ACHN (cell line): ENCODE measurements around the gene SNX3.

Experiments
- DNase-seq: peaks from one replicate; pipeline ENCODE4 v3.0.0-alpha.2; 2015
- in situ Hi-C: cut with HindIII; loops from 2 replicates; pipeline ENCODE4 v1.10.0; 2017; ENCODE audit warnings: low sequenced_read_pairs, low pct_ligation_motif_present, low pct_unique_long_range_greater_than_20kb

Gene SNX3

DNA sequence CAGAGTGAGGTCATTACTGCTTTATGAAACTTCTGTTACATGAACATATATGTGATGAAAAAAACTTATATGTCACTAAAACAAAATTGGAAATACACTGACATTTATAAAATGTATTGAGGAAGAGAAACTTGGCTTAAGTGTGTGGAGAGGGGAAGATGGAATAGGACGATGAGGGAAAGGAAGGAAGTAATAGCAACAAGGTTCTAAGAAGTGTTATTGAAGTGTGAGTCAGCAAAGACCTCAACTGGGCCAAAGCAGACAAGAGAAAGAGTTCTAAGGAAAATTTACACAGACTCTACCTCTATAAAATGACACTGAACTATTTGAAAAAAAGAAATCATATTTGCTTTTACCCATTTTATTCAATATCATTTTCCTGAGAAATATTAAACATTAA is 38.3 kb downstream of the SNX3 start:
- in situ Hi-C loops = no loop called here
- no peak for DNase-seq

- in situ Hi-C loops = no loop called here
- no peak for DNase-seq
Measured at GRCh38 chr6:108222064-108222463, 38.8 kb downstream of the SNX3 start.

- DNase-seq = no peak
- in situ Hi-C loops = no loop called here
Measured at GRCh38 chr6:108211671-108212070, 49.2 kb downstream of the SNX3 start.

DNA sequence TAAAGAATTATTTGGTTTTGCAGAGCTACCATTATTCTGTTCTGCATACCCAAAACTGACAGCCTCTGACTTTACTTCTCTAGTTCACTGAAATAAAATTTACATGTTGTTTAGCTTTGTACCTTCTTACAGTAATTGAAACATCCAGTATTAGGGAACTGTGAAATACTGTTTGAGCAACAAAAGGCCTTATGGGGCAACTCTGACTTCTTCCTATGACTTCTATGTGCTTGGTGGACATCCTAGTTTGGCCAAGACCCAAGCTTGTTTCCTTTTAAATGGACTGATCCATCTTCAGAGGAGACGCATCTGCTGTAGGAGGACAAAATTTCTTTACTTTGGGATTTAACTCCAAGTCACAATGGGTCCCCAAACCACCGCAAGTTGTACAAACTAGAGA is 50.3 kb downstream of the SNX3 start:
- in situ Hi-C loops = no loop called here
- DNase-seq = no peak

DNA sequence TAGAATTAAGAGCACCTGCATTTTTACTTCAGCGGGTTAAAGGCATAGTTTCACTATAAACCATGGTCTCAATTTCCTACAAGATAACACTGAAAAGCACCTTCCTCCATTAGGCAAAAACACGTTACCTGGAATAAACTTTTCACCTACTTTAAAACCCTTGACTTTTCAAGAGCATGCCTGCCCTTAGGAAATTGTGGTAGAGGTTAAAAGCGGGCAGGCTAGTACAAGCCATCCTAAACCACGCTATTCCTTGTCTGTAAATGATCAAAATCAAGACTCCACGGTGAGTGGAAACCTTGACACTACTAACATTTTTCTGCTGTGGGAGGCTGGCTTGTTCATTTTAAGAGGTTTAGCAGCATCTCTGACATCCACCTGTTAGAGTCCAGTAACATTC is 51.1 kb downstream of the SNX3 start:
- DNase-seq = no peak
- in situ Hi-C loops = no loop called here

GRCh38 chr6:108207013-108207412 is 53.8 kb downstream of the SNX3 start:
- in situ Hi-C loops = no loop called here

DNA sequence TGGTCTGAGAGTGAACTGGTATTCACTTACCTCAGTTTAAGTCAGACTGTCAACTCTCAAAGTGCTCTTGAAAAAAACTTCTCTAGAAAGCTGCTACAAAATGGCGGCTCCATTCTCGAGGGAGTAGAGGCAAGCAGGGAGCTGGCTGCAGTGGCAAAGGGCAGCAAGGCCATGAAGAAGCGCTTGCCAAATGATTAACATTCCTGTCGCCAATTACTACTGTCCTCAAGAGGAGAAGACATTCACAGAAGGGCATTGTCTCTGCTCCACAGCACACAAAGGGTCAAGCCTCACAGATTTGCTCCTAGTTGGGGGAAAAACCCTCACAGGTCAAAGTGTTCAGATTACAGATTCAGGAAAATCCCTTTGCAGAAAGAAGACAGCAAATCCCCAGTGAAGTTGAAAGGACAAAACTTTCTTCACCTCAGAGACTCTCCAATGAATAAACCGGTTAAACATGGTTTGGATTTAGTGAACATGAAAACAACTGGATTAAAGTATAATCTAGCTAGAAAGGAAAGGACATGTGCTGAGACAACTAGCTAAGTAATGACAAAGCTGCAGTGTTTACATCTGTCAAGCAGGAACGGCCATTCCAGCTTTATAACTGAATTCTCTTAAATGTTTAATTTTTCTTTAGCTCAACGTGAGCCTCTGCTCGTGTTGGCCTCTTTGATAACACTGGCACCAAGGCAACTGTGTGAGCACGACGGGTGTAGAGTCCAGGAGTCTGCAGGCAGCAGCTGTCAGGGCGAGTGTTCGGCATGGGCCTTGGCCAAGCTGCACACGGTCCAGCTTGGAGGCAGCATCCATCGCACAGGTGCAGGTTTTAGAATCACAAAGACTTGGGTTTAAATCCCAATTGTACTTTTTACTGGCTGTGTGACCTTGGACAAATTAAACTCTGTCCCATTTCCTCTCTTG is 57.4 kb downstream of the SNX3 start:
- in situ Hi-C loops = no loop called here
- no peak for DNase-seq

More at GRCh38 chr6:108207013-108207412, 53.8 kb downstream of the SNX3 start:
- no peak for DNase-seq

DNA sequence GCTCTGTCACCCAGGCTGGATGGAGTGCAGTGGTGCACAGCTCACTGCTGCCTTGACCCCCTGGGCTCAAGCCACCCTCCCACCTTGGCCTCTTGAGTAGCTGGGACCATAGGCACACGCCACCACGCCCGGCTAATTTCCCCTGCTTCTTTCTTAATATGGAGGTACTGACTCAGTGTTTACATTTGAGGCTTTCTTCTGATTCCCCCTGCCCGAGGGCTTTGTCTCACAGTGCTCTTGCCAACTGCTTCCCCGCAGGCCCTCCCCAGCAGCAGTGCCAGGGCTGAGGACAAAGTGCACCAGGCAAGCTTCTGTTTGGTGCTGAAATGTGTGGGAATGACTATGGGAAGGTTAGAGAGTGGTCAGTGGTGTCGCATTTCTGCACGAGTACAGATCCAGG is 60.2 kb downstream of the SNX3 start:
- in situ Hi-C loops = no loop called here
- no peak for DNase-seq

DNA sequence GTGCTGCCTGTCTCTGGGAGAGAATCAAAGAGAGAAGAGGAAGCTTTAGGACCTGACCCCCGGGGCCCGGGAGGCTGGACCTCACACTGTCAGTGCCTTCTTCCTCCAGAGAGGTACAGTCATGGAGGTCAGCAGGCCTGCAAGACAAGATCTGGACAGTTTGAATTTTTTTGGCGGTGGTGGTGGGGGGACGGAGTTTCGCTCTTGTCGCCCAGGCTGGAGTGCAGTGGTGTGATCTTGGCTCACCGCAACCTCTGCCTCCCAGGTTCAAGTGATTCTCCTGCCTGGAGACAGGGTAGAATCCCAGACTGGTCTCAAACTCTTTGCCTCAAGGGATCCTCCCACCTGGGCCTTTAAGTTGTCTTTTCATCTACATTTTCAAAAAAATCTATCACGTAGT is 60.7 kb downstream of the SNX3 start:
- no peak for DNase-seq
- in situ Hi-C loops = no loop called here

DNA sequence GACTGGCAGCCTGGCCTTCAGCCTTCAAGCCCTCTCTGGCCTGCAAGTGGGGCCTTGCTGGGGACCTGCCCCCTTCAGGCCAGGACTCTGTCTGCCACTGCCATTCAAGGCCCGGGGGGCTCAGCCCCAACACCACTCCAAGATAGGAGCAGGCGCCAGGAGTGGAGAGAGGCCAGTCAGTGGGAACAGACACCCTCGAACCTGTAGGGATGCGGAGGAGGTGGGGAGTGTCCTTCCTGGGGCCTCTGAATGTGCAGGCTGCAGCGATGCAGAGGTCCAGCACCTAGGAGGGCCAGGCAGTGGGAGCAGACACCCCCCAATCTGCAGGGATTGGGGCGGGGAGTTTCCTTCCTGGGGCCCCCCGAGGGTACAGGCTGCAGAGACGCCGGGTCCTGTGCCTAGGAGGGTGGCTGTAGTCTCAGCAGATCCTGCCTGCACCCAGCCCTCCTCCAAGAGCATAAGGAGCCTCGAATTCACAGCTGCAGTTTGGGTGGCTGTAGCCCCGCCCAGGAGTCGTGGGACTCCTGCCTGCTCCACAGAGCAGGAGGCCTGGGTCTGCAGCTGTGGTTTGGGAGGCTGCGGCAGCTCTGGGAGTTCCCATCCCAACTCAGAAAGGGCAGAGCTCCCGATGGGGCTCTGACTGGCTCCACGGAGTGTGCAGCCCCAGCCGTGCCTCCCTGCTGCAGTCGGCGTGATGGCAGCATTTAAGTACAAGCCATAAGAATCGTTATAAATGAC is 61.9 kb downstream of the SNX3 start:
- no peak for DNase-seq
- in situ Hi-C loops = no loop called here

GRCh38 chr6:108195209-108195608 is 65.6 kb downstream of the SNX3 start:
- in situ Hi-C loops = no loop called here
- no peak for DNase-seq

DNA sequence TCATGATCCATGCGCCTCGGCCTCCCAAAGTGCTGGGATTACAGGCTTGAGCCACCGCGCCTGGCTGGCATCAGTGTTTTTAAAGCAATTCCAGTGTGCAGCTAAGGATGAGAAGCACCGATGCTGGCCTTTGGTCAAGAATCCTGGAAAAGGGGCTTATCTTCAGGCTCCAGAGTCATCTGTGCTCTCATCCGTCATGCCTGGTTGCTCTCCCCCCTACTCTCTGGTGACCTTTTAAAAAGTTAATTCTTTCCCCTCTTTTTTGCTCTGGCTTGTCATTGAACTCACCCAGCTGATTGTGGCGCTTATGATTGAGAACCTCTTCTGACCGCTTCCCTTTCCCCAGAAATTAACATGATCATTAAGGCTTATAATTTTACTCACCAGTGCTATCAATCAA is 66.3 kb downstream of the SNX3 start:
- no peak for DNase-seq
- in situ Hi-C loops = no loop called here

GRCh38 chr6:108193835-108194234 is 67.0 kb downstream of the SNX3 start:
- in situ Hi-C loops = no loop called here
- DNase-seq = no peak

DNA sequence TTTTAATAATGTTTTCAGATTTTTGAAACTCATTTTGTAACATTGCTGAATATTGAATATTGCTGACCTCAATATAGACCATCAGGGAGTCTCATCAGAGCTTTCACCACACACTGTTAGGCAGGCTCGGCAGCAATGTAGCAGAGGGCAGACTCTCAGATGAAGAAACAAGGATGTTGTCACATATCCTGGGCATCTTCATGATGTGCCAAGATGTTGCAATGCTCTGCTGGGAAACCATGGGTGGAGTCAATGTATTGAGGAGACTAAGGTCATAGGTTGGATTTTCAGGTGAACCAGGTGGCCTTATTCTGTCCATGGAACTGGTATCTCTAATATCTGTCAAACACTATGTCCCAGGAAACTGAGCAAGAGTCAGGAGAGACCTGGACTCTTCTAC is 67.7 kb downstream of the SNX3 start:
- DNase-seq = no peak
- in situ Hi-C loops = no loop called here

- in situ Hi-C loops = no loop called here
- no peak for DNase-seq
Measured at GRCh38 chr6:108187519-108187918, 73.3 kb downstream of the SNX3 start.

- no peak for DNase-seq
- in situ Hi-C loops = no loop called here
Measured at GRCh38 chr6:108186226-108186625, 74.6 kb downstream of the SNX3 start.

GRCh38 chr6:108180776-108181175 is 80.1 kb downstream of the SNX3 start:
- in situ Hi-C loops = no loop called here
- no peak for DNase-seq

- no peak for DNase-seq
- in situ Hi-C loops = no loop called here
Measured at GRCh38 chr6:108180266-108180665, 80.6 kb downstream of the SNX3 start.

GRCh38 chr6:108179741-108180140 is 81.1 kb downstream of the SNX3 start:
- DNase-seq = no peak
- in situ Hi-C loops = no loop called here
